ENCODE data around the gene MNX1. TPM values are rescaled to one million over a fixed set of nuclear protein-coding genes. Genes with fewer than 3 reads are reported as not detected.
A peak's percentile ranks its signal among the peaks of the same experiment; 100 is the strongest.

Gene MNX1
- total and polyA plus RNA-seq, 10 of the 15 experiments (the other 5 are each of a cell fraction or from before 2014, with no cell fraction given): 0.22 to 2.7 (median 1.3) TPM; not detected in 1

GRCh38 chr7:156998988-156999957, 11.2 kb downstream of the MNX1 start:
- FAIRE-seq (no peak), ATAC-seq (peak; percentile 19), DNase-seq (ENCODE audit: low read depth, low spot score) (no peak)
- Histone ChIP-seq H3K4me1 (ENCODE audit: control insufficient read depth, insufficient read depth, low read length) (no peaks in the 10 kb centered on the region), H4K20me1 (ENCODE audit: control insufficient read depth, insufficient read depth) (no peaks in the 10 kb centered on the region), H3K36me3 (ENCODE audit: control insufficient read depth in 2 of 2, insufficient read depth in 2 of 2, low read length in 1 of 2) (no peaks in the 10 kb centered on the region), H3K9ac (ENCODE audit: control insufficient read depth, insufficient read depth, low read length) (no peak overlapping the region), H3K27me3 (replicated peaks in 1 of 2; ENCODE audit: control insufficient read depth in 2 of 2, insufficient read depth in 2 of 2, low read length in 1 of 2) (peaks cover 0 to 19% of the 10 kb centered on the region in 2 experiments; a peak in 3 of 4 replicates), H3K79me2 (ENCODE audit: control insufficient read depth, insufficient read depth, low read length) (no peaks in the 10 kb centered on the region), H3K27ac (ENCODE audit: control insufficient read depth, insufficient read depth) (no peak overlapping the region), H3K4me2 (ENCODE audit: control insufficient read depth, insufficient read depth) (no peak overlapping the region), H2AFZ (ENCODE audit: control insufficient read depth, low read depth, low read length) (no peak overlapping the region), H3K4me3 (peak overlapping the region; percentile 63; the same call in 1 of the 2 replicates), H3K9me3 (replicated peaks; ENCODE audit: control insufficient read depth, insufficient read depth, low read length) (no peaks in the 10 kb centered on the region; the same call in 2 of the 3 replicates)
- CTCF ChIA-PET: no interaction called here
- POLR2A ChIA-PET: no interaction called here
- TF ChIP-seq, protein P1, sequence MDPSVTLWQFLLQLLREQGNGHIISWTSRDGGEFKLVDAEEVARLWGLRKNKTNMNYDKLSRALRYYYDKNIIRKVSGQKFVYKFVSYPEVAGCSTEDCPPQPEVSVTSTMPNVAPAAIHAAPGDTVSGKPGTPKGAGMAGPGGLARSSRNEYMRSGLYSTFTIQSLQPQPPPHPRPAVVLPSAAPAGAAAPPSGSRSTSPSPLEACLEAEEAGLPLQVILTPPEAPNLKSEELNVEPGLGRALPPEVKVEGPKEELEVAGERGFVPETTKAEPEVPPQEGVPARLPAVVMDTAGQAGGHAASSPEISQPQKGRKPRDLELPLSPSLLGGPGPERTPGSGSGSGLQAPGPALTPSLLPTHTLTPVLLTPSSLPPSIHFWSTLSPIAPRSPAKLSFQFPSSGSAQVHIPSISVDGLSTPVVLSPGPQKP (IDR thresholded peaks at IDR 0.05; ENCODE audit: low read depth, low read length): no peak
- TF ChIP-seq CBFB (IDR thresholded peaks at IDR 0.05; ENCODE audit: low read depth): no peak
- TF ChIP-seq NR2F1 (conservative IDR thresholded peaks at IDR 0.05): peak; percentile 13; the same call in 1 of the 2 replicates
- TF ChIP-seq SUZ12 (IDR thresholded peaks at IDR 0.05; ENCODE audit: unreplicated experiment): peak; percentile 80
- RAD21 ChIA-PET (ENCODE audit: unreplicated experiment): no interaction called here
- BruUV-seq (replicated peaks): no TSS peak
- intact Hi-C loops (cut with micrococcal nuclease; ENCODE audit: unreplicated experiment): no loop called here
- SMC1A ChIA-PET (ENCODE audit: uncharacterized antibody, unreplicated experiment): interaction anchor here (0.6 kb wide), 1 partner anchor 158 kb away, joined by 3 read pairs; no protein-coding TSS in a partner anchor
- in situ Hi-C loops (cut with MboI): no loop called here
- WGBS (ENCODE audit: insufficient coverage, insufficient replicate concordance, low lambda C conversion rate, missing lambda C conversion rate): 28% methylated on average over 31 of the region's 57 CpGs
